ENCODE results near the gene MYOZ2.

The MYOZ2 gene

GRCh38 chr4:119139822-119140252 is 4.2 kb downstream of the MYOZ2 start:
- TF ChIP-seq GATA2 (IDR thresholded peaks at IDR 0.05; ENCODE audit: low read depth, low read length) (no peak), GATA3 (IDR thresholded peaks at IDR 0.05; ENCODE audit: low read depth, low read length) (no peak)

- TF ChIP-seq GATA2 (IDR thresholded peaks at IDR 0.05; ENCODE audit: low read depth, low read length): no peak
These were observed 7.2 kb downstream of the MYOZ2 start for GRCh38 chr4:119142833-119143232.

GRCh38 chr4:119149110-119149509 is 13.5 kb downstream of the MYOZ2 start:
- TF ChIP-seq GATA2 (IDR thresholded peaks at IDR 0.05; ENCODE audit: low read depth, low read length) (no peak), GATA3 (IDR thresholded peaks at IDR 0.05; ENCODE audit: low read depth, low read length) (no peak)

GRCh38 chr4:119151161-119151560 is 15.5 kb downstream of the MYOZ2 start:
- TF ChIP-seq GATA2 (IDR thresholded peaks at IDR 0.05; ENCODE audit: low read depth, low read length) (no peak), GATA3 (IDR thresholded peaks at IDR 0.05; ENCODE audit: low read depth, low read length) (no peak)

GRCh38 chr4:119152741-119153140 is 17.1 kb downstream of the MYOZ2 start:
- no peak for TF ChIP-seq GATA3 (IDR thresholded peaks at IDR 0.05; ENCODE audit: low read depth, low read length)
- no peak for TF ChIP-seq GATA2 (IDR thresholded peaks at IDR 0.05; ENCODE audit: low read depth, low read length)

- TF ChIP-seq GATA3 (IDR thresholded peaks at IDR 0.05; ENCODE audit: low read depth, low read length): no peak
These were observed 26.5 kb downstream of the MYOZ2 start for GRCh38 chr4:119162174-119162573.

- TF ChIP-seq GATA3 (IDR thresholded peaks at IDR 0.05; ENCODE audit: low read depth, low read length) (no peak), GATA2 (IDR thresholded peaks at IDR 0.05; ENCODE audit: low read depth, low read length) (no peak)
These were observed 30.1 kb downstream of the MYOZ2 start for GRCh38 chr4:119165767-119166166.

- TF ChIP-seq GATA3 (IDR thresholded peaks at IDR 0.05; ENCODE audit: low read depth, low read length): no peak
- TF ChIP-seq GATA2 (IDR thresholded peaks at IDR 0.05; ENCODE audit: low read depth, low read length): no peak
These were observed 34.6 kb downstream of the MYOZ2 start for GRCh38 chr4:119170195-119170594.

GRCh38 chr4:119172223-119172622 is 36.6 kb downstream of the MYOZ2 start:
- TF ChIP-seq GATA3 (IDR thresholded peaks at IDR 0.05; ENCODE audit: low read depth, low read length) (no peak), GATA2 (IDR thresholded peaks at IDR 0.05; ENCODE audit: low read depth, low read length) (no peak)

- TF ChIP-seq GATA3 (IDR thresholded peaks at IDR 0.05; ENCODE audit: low read depth, low read length) (no peak), GATA2 (IDR thresholded peaks at IDR 0.05; ENCODE audit: low read depth, low read length) (no peak)
These were observed 43.4 kb downstream of the MYOZ2 start for GRCh38 chr4:119179011-119179410.

GRCh38 chr4:119184128-119184527 is 48.5 kb downstream of the MYOZ2 start:
- TF ChIP-seq GATA2 (IDR thresholded peaks at IDR 0.05; ENCODE audit: low read depth, low read length) (no peak), GATA3 (IDR thresholded peaks at IDR 0.05; ENCODE audit: low read depth, low read length) (no peak)

GRCh38 chr4:119189638-119190037 is 54.0 kb downstream of the MYOZ2 start:
- no peak for TF ChIP-seq GATA3 (IDR thresholded peaks at IDR 0.05; ENCODE audit: low read depth, low read length)
- TF ChIP-seq GATA2 (IDR thresholded peaks at IDR 0.05; ENCODE audit: low read depth, low read length): no peak

- TF ChIP-seq GATA2 (IDR thresholded peaks at IDR 0.05; ENCODE audit: low read depth, low read length) (no peak), GATA3 (IDR thresholded peaks at IDR 0.05; ENCODE audit: low read depth, low read length) (no peak)
These were observed 54.7 kb downstream of the MYOZ2 start for GRCh38 chr4:119190354-119190753.

GRCh38 chr4:119191505-119191904 is 55.9 kb downstream of the MYOZ2 start:
- no peak for TF ChIP-seq GATA3 (IDR thresholded peaks at IDR 0.05; ENCODE audit: low read depth, low read length)

GRCh38 chr4:119197772-119198212 is 62.2 kb downstream of the MYOZ2 start:
- no peak for TF ChIP-seq GATA2 (IDR thresholded peaks at IDR 0.05; ENCODE audit: low read depth, low read length)

GRCh38 chr4:119204916-119205315 is 69.3 kb downstream of the MYOZ2 start:
- TF ChIP-seq GATA2 (IDR thresholded peaks at IDR 0.05; ENCODE audit: low read depth, low read length): no peak
- TF ChIP-seq GATA3 (IDR thresholded peaks at IDR 0.05; ENCODE audit: low read depth, low read length): no peak

All from SH-SY5Y (cell line).